Activated CD4-positive, alpha-beta T cell treated with anti-CD3 and anti-CD28 coated beads, Interleukin-2, amount 10 ng/mL, durations not matched to agents 7 days and 5 days (primary cell): ENCODE measurements around the gene SLC5A2. TPM values are rescaled to one million over a fixed set of nuclear protein-coding genes. Genes with fewer than 3 reads are reported as not detected.
A peak's percentile ranks its signal among the peaks of the same experiment; 100 is the strongest.

Source experiments
- CTCF ChIA-PET: fragments of 350-600 bp; sonication (Branson Sonifier 250); formaldehyde crosslinking; loops from one replicate; lab custom pipeline; 2021; ENCODE audit warnings: antibody characterized with exemption; lab: Charles Lee
- POLR2A ChIA-PET: fragments of 350-600 bp; sonication (Branson Sonifier 250); formaldehyde crosslinking; loops from one replicate; lab custom pipeline; 2021; ENCODE audit warnings: antibody characterized with exemption; lab: Charles Lee
- DNase-seq: peaks from one replicate; pipeline ENCODE4 v3.0.0-alpha.2; 2020
- H3K27ac Mint-ChIP-seq: one replicate; pipeline ENCODE4 v1.8.0; 2021; ENCODE audit warnings: mild to moderate bottlenecking, moderate library complexity, mixed read lengths
- H3K27me3 Mint-ChIP-seq: one replicate; pipeline ENCODE4 v1.8.0; 2021; ENCODE audit warnings: mixed read lengths
- H3K36me3 Mint-ChIP-seq: one replicate; pipeline ENCODE4 v1.8.0; 2021; ENCODE audit warnings: low read depth, mixed read lengths
- H3K4me1 Mint-ChIP-seq: one replicate; pipeline ENCODE4 v1.8.0; 2021; ENCODE audit warnings: mixed read lengths
- H3K4me3 Mint-ChIP-seq: one replicate; pipeline ENCODE4 v1.8.0; 2021; ENCODE audit warnings: mild to moderate bottlenecking, moderate library complexity, mixed read lengths
- H3K9me3 Mint-ChIP-seq: one replicate; pipeline ENCODE4 v1.8.0; 2021; ENCODE audit warnings: mixed read lengths
- total RNA-seq, 2 experiments: library from RNA; stranded (reverse); gene quantifications; one replicate each; pipeline ENCODE4 v1.2.3, GENCODE V29; 2021

The SLC5A2 gene
- total RNA-seq, 2 experiments from 2014 or later: 0.52 TPM; not detected in 1

GRCh38 chr16:31461921-31462804 is 20.8 kb upstream of the SLC5A2 start:
- DNase-seq: no peak
- H3K27ac Mint-ChIP-seq: peak overlapping the region; percentile 36
- H3K4me3 Mint-ChIP-seq: no peak overlapping the region
- CTCF ChIA-PET: interaction anchor here (2.4 to 6.3 kb wide), 2 partner anchors 16 to 35 kb away, joined by 5 to 33 read pairs; no protein-coding TSS in a partner anchor
- H3K9me3 Mint-ChIP-seq: no peaks in the 10 kb centered on the region
- H3K27me3 Mint-ChIP-seq: no peaks in the 10 kb centered on the region
- POLR2A ChIA-PET: no interaction called here
- H3K36me3 Mint-ChIP-seq: peaks cover 21% of the 10 kb centered on the region
- H3K4me1 Mint-ChIP-seq: peaks cover 33% of the 10 kb centered on the region

- peaks cover 14% of the 10 kb centered on the region for H3K36me3 Mint-ChIP-seq
- ChIA-PET CTCF (no interaction called here), POLR2A (no interaction called here)
- no peaks in the 10 kb centered on the region for H3K9me3 Mint-ChIP-seq
- H3K27ac Mint-ChIP-seq: no peak overlapping the region
- H3K4me3 Mint-ChIP-seq: no peak overlapping the region
- DNase-seq: no peak
- peaks cover 30% of the 10 kb centered on the region for H3K4me1 Mint-ChIP-seq
- no peaks in the 10 kb centered on the region for H3K27me3 Mint-ChIP-seq
Observed at GRCh38 chr16:31464348-31464769, 18.6 kb upstream of the SLC5A2 start.

- Mint-ChIP-seq H3K27ac (no peak overlapping the region), H3K9me3 (no peaks in the 10 kb centered on the region), H3K4me3 (no peak overlapping the region), H3K27me3 (no peaks in the 10 kb centered on the region), H3K36me3 (peaks cover 14% of the 10 kb centered on the region), H3K4me1 (peaks cover 29% of the 10 kb centered on the region)
- POLR2A ChIA-PET: no interaction called here
- CTCF ChIA-PET: interaction anchor here (0.5 kb wide), 1 partner anchor 231 kb away, joined by 3 read pairs; no protein-coding TSS in a partner anchor
- no peak for DNase-seq
Observed at GRCh38 chr16:31464781-31465260, 18.1 kb upstream of the SLC5A2 start.

- Mint-ChIP-seq H3K27me3 (peaks cover 3% of the 10 kb centered on the region), H3K36me3 (peaks cover 14% of the 10 kb centered on the region), H3K9me3 (no peaks in the 10 kb centered on the region), H3K4me1 (peaks cover 21% of the 10 kb centered on the region), H3K4me3 (no peak overlapping the region), H3K27ac (no peak overlapping the region)
- ChIA-PET POLR2A (no interaction called here), CTCF (no interaction called here)
- DNase-seq: no peak
Observed at GRCh38 chr16:31465788-31466370, 17.0 kb upstream of the SLC5A2 start.

- peaks cover 15% of the 10 kb centered on the region for H3K4me1 Mint-ChIP-seq
- no peaks in the 10 kb centered on the region for H3K9me3 Mint-ChIP-seq
Observed at GRCh38 chr16:31466381-31466841, 16.5 kb upstream of the SLC5A2 start.

GRCh38 chr16:31467151-31467773 is 15.7 kb upstream of the SLC5A2 start:
- Mint-ChIP-seq H3K27ac (no peak overlapping the region), H3K36me3 (peaks cover 14% of the 10 kb centered on the region), H3K4me3 (no peak overlapping the region), H3K9me3 (no peaks in the 10 kb centered on the region), H3K27me3 (peaks cover 12% of the 10 kb centered on the region), H3K4me1 (peaks cover 15% of the 10 kb centered on the region)
- DNase-seq: no peak
- CTCF ChIA-PET: no interaction called here
- POLR2A ChIA-PET: no interaction called here

More at GRCh38 chr16:31466381-31466841, 16.5 kb upstream of the SLC5A2 start:
- no peak for DNase-seq
- Mint-ChIP-seq H3K4me3 (no peak overlapping the region), H3K36me3 (peaks cover 14% of the 10 kb centered on the region), H3K27me3 (peaks cover 9% of the 10 kb centered on the region), H3K27ac (no peak overlapping the region)
- ChIA-PET CTCF (no interaction called here), POLR2A (interaction anchor here (0.6 kb wide), 1 partner anchor 92 kb away, joined by 6 read pairs; no protein-coding TSS in a partner anchor)

GRCh38 chr16:31467858-31468257 is 15.1 kb upstream of the SLC5A2 start:
- Mint-ChIP-seq H3K9me3 (no peaks in the 10 kb centered on the region), H3K4me1 (peaks cover 21% of the 10 kb centered on the region), H3K27ac (no peak overlapping the region), H3K36me3 (peaks cover 11% of the 10 kb centered on the region), H3K4me3 (no peak overlapping the region), H3K27me3 (peaks cover 18% of the 10 kb centered on the region)
- DNase-seq: no peak
- ChIA-PET CTCF (interaction anchor here (1.1 to 1.5 kb wide), 4 partner anchors 7 to 401 kb away, joined by 3 to 6 read pairs (median 5); partner anchors contain the start of gene ARMC5), POLR2A (no interaction called here)

GRCh38 chr16:31470615-31471014 is 12.3 kb upstream of the SLC5A2 start:
- no peak overlapping the region for H3K4me3 Mint-ChIP-seq
- H3K36me3 Mint-ChIP-seq: peaks cover 5% of the 10 kb centered on the region
- no peak for DNase-seq
- peaks cover 19% of the 10 kb centered on the region for H3K4me1 Mint-ChIP-seq
- H3K9me3 Mint-ChIP-seq: no peaks in the 10 kb centered on the region
- no peak overlapping the region for H3K27ac Mint-ChIP-seq
- peaks cover 33% of the 10 kb centered on the region for H3K27me3 Mint-ChIP-seq
- ChIA-PET CTCF (interaction anchor here (2.8 kb wide), 1 partner anchor 10 kb away, joined by 13 read pairs; the partner anchor contains the start of gene ARMC5), POLR2A (interaction anchor here (0.6 kb wide), 1 partner anchor 242 kb away, joined by 3 read pairs; no protein-coding TSS in a partner anchor)

- Mint-ChIP-seq H3K4me1 (peaks cover 24% of the 10 kb centered on the region), H3K4me3 (no peak overlapping the region), H3K9me3 (no peaks in the 10 kb centered on the region), H3K27me3 (peaks cover 36% of the 10 kb centered on the region), H3K27ac (no peak overlapping the region), H3K36me3 (peaks cover 5% of the 10 kb centered on the region)
- ChIA-PET CTCF (interaction anchor here (2.8 kb wide), 1 partner anchor 11 kb away, joined by 13 read pairs; the partner anchor contains the start of gene ARMC5), POLR2A (no interaction called here)
- DNase-seq: no peak
Observed at GRCh38 chr16:31471241-31471874, 11.6 kb upstream of the SLC5A2 start.

- Mint-ChIP-seq H3K4me3 (peak within 1 kb of the TSS; percentile 61), H3K36me3 (peaks cover under 1% of the 10 kb centered on the region), H3K27ac (no peak within 1 kb of the TSS), H3K27me3 (peaks cover 41% of the 10 kb centered on the region), H3K9me3 (no peaks in the 10 kb centered on the region), H3K4me1 (peaks cover 23% of the 10 kb centered on the region)
- ChIA-PET POLR2A (interaction anchor here (0.6 kb wide), 1 partner anchor 365 kb away, joined by 3 read pairs; no protein-coding TSS in a partner anchor), CTCF (interaction anchor here (2.3 to 2.8 kb wide), 2 partner anchors 12 kb away, joined by 10 to 13 read pairs; partner anchors contain the start of gene ARMC5)
- no peak for DNase-seq
Observed at GRCh38 chr16:31471875-31472708, 10.8 kb upstream of the SLC5A2 start, which contains the start of gene TGFB1I1. Gene TGFB1I1, plus strand, starts transcription at chr16:31472152. Its CDS starts 37 bp downstream, at chr16:31472189.

GRCh38 chr16:31472709-31473203 is 10.2 kb upstream of the SLC5A2 start:
- ChIA-PET CTCF (interaction anchor here (2.3 kb wide), 1 partner anchor 12 kb away, joined by 10 read pairs; no protein-coding TSS in a partner anchor), POLR2A (no interaction called here)
- peaks cover 41% of the 10 kb centered on the region for H3K27me3 Mint-ChIP-seq
- H3K27ac Mint-ChIP-seq: no peak overlapping the region
- H3K9me3 Mint-ChIP-seq: no peaks in the 10 kb centered on the region
- peaks cover 22% of the 10 kb centered on the region for H3K4me1 Mint-ChIP-seq
- H3K4me3 Mint-ChIP-seq: peak overlapping the region; percentile 61
- no peaks in the 10 kb centered on the region for H3K36me3 Mint-ChIP-seq
- DNase-seq: peak; percentile 20
